Ectodermal cell (in vitro differentiated cells): Measurements from ENCODE around the gene RNF4.
"Not testable (repeated sequence)": the region's sequence is repeated elsewhere in the genome, so short reads cannot be mapped to it uniquely, and the experiment has no call there.

Experiments
- H3K27ac ChIP-seq: 2 replicates; pipeline ENCODE4 v1.7.0; 2013; ENCODE audit warnings: mild to moderate bottlenecking, low read depth, low read length; ENCODE audit not compliant: insufficient read depth, poor library complexity, severe bottlenecking
- H3K27me3 ChIP-seq: 2 replicates; pipeline ENCODE4 v1.7.0; 2013; ENCODE audit warnings: mild to moderate bottlenecking, low read length; ENCODE audit not compliant: insufficient read depth, control insufficient read depth, poor library complexity, severe bottlenecking
- H3K36me3 ChIP-seq: one replicate; pipeline ENCODE4 v1.7.0; 2013; ENCODE audit warnings: low read length; ENCODE audit not compliant: control insufficient read depth, insufficient read depth
- H3K4me1 ChIP-seq: one replicate; pipeline ENCODE4 v1.7.0; 2013; ENCODE audit warnings: low read length; ENCODE audit not compliant: control insufficient read depth, insufficient read depth
- H3K4me3 ChIP-seq: 2 replicates; pipeline ENCODE4 v1.7.0; 2013; ENCODE audit warnings: low read depth, low read length, control low read depth; ENCODE audit not compliant: insufficient read depth
- H3K9me3 ChIP-seq: 2 replicates; pipeline ENCODE4 v1.7.0; 2013; ENCODE audit warnings: mild to moderate bottlenecking, low read length, moderate library complexity; ENCODE audit not compliant: control insufficient read depth
- WGBS, 2 experiments: methylation state at CpG; one replicate each; pipeline ENCODE4 v1.1.7; 2013; ENCODE audit warnings: missing lambda C conversion rate in 2 of 2; 5-methylcytosine and 5-hydroxymethylcytosine counted together

Gene RNF4

GRCh38 chr4:2534904-2535375, 66.0 kb downstream of the RNF4 start:
- H3K4me1 ChIP-seq = peaks cover 9% of the 10 kb centered on the region
- no peaks in the 10 kb centered on the region for H3K36me3 ChIP-seq
- H3K27me3 ChIP-seq = no peaks in the 10 kb centered on the region
- H3K9me3 ChIP-seq = no peaks in the 10 kb centered on the region
- H3K27ac ChIP-seq = peak overlapping the region; percentile 70
- peak overlapping the region; percentile 90 for H3K4me3 ChIP-seq
- WGBS, 2 experiments = 59 to 66% methylated on average over 5 of the region's 5 CpGs

DNA sequence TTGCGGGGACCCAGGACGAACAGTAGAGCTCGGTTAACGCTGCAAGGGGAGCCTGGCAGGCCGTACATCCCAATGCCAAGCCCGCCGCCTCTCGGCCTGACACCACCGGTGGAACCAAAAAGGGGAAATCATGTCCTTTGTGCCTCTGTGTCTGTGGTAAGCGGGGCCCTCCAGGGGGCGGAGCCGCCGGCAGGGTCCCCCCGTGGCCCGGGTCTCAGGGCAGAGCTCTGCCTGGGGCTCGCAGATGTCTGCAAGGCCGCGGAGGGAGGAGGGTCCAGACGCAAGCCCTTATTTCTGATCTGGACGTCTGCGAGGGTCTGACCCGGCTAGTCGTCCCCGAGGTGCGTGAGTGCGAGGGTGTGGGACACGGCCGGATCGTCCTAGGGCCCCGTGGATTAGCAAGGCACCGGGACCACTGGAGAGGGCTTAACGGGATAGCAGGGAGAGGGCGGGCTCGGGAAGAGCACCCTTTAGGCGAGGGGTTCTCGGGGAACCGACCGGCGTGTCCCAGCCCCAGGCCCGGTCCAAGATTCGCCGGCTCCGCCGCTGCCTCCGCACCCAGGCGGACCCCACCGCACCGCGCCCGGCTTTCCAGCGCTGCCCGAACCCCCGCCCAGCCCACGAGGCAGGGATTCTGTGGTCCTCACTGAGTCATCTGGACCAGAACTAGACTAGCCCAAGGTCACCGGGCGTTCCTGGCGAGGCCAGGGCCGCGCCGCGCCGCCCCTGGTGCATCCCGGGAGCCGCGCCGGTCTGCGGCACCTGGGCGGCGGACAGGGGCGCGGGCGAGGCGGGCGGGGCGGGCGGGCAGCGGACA, 66.7 kb downstream of the RNF4 start:
- no peaks in the 10 kb centered on the region for H3K9me3 ChIP-seq
- H3K36me3 ChIP-seq = no peaks in the 10 kb centered on the region
- no peaks in the 10 kb centered on the region for H3K27me3 ChIP-seq
- 2% methylated on average over 77 of the region's 77 CpGs for WGBS, 2 experiments
- H3K4me3 ChIP-seq = peak overlapping the region; percentile 90
- peak overlapping the region; percentile 70 for H3K27ac ChIP-seq
- H3K4me1 ChIP-seq = peaks cover 9% of the 10 kb centered on the region

DNA sequence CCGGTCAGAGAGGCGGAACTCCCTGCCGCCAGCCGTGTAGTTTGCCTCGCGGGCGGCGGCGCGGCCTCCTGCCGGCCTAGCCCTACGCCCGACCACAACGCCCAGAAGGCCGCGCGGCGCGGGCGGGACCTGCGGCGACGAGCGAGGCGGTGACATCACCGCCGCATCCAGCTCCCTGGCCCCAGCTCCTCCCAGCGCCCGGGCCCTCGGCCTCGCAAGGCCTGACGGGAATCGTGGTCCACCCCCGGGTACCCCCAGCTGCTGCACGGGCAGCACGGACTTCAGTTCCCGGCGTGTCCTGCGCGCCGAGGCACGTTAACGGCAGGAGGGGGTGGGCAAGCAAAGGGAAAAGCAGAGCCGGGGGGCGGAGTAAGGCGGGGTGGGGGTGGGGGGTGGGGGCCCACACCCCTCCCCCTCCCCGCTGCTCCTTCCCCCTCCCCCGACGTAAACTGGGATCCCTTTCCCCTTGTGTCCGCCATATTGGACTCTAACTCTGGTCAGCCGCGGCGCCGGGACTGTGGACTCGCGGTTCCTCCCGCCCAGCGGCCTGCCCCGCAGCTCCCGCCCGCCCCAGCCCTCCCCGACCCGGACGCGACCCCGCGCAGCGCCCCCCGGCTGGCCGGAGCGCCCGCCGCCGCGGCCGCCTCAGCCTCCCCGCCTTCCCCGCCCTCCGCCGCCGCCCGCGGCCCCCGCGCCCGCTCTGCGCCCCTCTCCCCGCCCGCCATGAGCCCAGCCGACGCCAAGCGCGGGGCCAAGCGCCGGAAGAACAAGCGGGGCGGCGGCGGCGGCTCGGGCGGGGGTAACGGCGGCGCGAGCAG, 67.5 kb downstream of the RNF4 start, which contains the start of gene FAM193A:
Gene FAM193A (plus strand): TSS at position 455 of the 818 bp plus-strand sequence. CDS start 269 bp downstream, at position 724.
- 0 to 1% methylated on average over 97 to 102 of the region's 106 CpGs for WGBS, 2 experiments
- H3K4me3 ChIP-seq = peak within 1 kb of the TSS; percentile 90
- H3K4me1 ChIP-seq = peaks cover 9% of the 10 kb centered on the region
- H3K27me3 ChIP-seq = no peaks in the 10 kb centered on the region
- H3K27ac ChIP-seq = peak within 1 kb of the TSS; percentile 70
- H3K36me3 ChIP-seq = no peaks in the 10 kb centered on the region
- H3K9me3 ChIP-seq = no peaks in the 10 kb centered on the region

- Histone ChIP-seq H3K4me3 (peak overlapping the region; percentile 90), H3K27ac (peak overlapping the region; percentile 3), H3K4me1 (peaks cover 9% of the 10 kb centered on the region), H3K36me3 (no peaks in the 10 kb centered on the region), H3K9me3 (no peaks in the 10 kb centered on the region), H3K27me3 (no peaks in the 10 kb centered on the region)
- 0 to 1% methylated on average over 103 of the region's 103 CpGs for WGBS, 2 experiments
Measured at GRCh38 chr4:2537011-2537830, 68.3 kb downstream of the RNF4 start.

DNA sequence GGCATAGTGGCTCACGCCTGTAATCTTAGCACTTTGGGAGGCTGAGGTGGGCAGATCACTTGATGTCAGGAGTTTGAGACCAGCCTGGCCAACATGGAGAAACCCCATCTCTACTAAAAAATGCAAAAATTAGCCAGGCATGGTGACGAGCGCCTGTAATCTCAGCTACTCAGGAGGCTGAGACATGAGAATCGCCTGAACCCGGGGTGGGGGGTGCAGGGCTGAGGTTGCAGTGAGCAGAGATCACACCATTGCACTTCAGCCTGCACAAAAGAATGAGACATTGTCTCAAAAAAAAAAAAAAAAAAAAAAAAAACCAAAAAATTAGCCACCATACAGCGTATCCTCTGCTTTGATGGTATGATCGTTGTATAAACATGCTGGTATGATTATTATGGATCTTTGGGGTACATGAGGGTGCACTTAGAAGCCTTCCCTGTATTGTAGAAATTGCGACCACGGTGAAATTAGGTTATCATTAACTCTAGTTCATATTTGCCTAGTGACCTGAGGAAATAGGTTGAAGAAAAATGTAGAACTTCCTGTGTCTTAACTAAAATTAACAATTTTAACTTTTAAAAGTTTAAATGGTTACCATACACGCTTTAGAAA, 74.8 kb downstream of the RNF4 start:
- not testable (repeated sequence) for H3K4me1 ChIP-seq, H3K27me3 ChIP-seq, H3K4me3 ChIP-seq, H3K9me3 ChIP-seq, H3K36me3 ChIP-seq, H3K27ac ChIP-seq
- WGBS, 2 experiments = 95 to 96% methylated on average over 10 of the region's 10 CpGs

- Histone ChIP-seq H3K27ac (no peak overlapping the region), H3K36me3 (no peaks in the 10 kb centered on the region), H3K4me1 (no peaks in the 10 kb centered on the region), H3K9me3 (no peaks in the 10 kb centered on the region), H3K27me3 (no peaks in the 10 kb centered on the region), H3K4me3 (no peak overlapping the region)
- 96 to 97% methylated on average over 7 of the region's 7 CpGs for WGBS, 2 experiments
Measured at GRCh38 chr4:2545321-2546013, 76.6 kb downstream of the RNF4 start.

DNA sequence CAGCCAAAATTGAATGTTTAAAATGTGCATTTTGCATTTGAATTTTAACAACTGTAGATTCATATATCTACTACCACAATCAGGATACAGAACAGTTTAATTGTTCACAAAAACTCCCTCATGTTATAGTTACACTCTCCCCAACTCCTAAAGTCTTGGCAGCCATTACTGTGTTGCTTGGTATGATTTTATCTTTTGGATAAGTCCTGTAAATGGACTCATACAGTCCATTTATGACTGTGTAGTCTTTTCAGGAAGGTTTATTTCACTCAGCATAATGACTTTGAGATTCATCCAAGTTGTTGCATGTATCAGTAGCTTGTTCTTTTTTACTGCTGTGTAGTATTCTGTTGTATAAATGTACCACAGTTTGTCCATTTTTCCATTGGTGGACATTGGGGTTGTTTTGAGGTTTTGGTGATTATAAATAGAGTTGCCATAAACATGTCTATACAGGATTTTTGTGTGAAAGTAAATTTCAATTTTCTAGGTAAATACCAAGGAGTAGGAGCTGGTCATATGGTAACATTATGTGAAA, 77.4 kb downstream of the RNF4 start:
- no peaks in the 10 kb centered on the region for H3K9me3 ChIP-seq
- no peaks in the 10 kb centered on the region for H3K4me1 ChIP-seq
- no peak overlapping the region for H3K27ac ChIP-seq
- H3K27me3 ChIP-seq = no peaks in the 10 kb centered on the region
- no peaks in the 10 kb centered on the region for H3K36me3 ChIP-seq
- H3K4me3 ChIP-seq = no peak overlapping the region

DNA sequence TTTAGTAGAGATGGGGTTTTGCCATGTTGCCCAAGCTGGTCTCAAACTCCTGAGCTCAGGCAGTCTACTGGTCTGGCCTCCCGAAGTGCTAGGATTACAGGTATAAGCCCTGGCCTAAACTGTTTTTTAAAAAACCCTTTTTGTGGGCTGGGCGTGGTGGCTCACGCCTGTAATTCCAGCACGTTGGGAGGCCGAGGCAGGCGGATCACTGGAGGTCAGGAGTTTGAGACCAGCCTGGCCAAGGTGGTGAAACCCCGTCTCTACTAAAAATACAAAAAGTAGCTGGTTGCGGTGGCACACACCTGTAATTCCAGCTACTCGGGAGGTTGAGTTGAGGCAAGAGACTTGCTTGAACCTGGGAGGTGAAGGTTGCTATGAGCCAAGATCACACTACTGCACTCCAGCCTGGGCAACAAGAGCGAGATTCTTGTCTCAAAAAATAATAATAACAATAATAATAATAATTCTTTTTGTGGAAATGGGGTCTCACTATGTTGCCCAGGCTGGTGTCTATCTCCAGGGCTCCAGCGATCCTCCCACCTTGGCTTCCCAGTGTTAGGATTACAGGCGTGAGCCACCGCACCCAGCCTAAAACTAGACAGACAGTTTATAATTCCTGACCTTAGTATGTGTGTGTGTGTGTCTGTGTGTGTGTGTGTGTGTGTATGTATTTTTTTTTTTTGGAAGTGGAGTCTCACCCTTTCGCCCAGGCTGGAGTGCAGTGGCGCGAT, 78.2 kb downstream of the RNF4 start:
- not testable (repeated sequence) for H3K27me3 ChIP-seq, H3K27ac ChIP-seq, H3K36me3 ChIP-seq, H3K9me3 ChIP-seq, H3K4me3 ChIP-seq, H3K4me1 ChIP-seq
- WGBS, 2 experiments = 94% methylated on average over 15 of the region's 16 CpGs

- Histone ChIP-seq H3K4me3 (no peak overlapping the region), H3K36me3 (no peaks in the 10 kb centered on the region), H3K27ac (no peak overlapping the region), H3K4me1 (no peaks in the 10 kb centered on the region), H3K27me3 (no peaks in the 10 kb centered on the region), H3K9me3 (no peaks in the 10 kb centered on the region)
Measured at GRCh38 chr4:2551118-2551517, 82.2 kb downstream of the RNF4 start.
